OCI-LY7 (cell line): ENCODE measurements around the gene EGFLAM. TPM values are rescaled to one million over a fixed set of nuclear protein-coding genes. Genes with fewer than 3 reads are reported as not detected.

Experiments used
- BruUV-seq: library from RNA; stranded (reverse); fragments of 400-500 nt; replicated peaks from 2 replicates; lab custom pipeline; 2021; lab: Mats Ljungman, UMichigan
- CTCF ChIA-PET: fragments of 300-600 bp; sonication (Branson Sonifier 250); formaldehyde crosslinking; loops from one replicate; lab custom pipeline; 2022; ENCODE audit warnings: antibody characterized with exemption; ENCODE audit not compliant: unreplicated experiment; lab: Charles Lee
- POLR2A ChIA-PET: fragments of 300-600 bp; sonication (Branson Sonifier 250); formaldehyde crosslinking; loops from one replicate; lab custom pipeline; 2022; ENCODE audit warnings: antibody characterized with exemption; lab: Charles Lee
- DNase-seq: peaks from one replicate; pipeline ENCODE4 v3.0.0-alpha.2; 2015; ENCODE audit warnings: low spot score
- H2AFZ ChIP-seq: fragments of 200-600 bp; sonication (generic), shearing (Covaris generic); 2 replicates; pipeline ENCODE4 v1.6.1; 2014; ENCODE audit warnings: mild to moderate bottlenecking, antibody characterized with exemption, low read length, moderate library complexity
- H3K27ac ChIP-seq: fragments of 200-600 bp; sonication (generic); 2 replicates; pipeline ENCODE4 v1.5.1; 2014; ENCODE audit warnings: mixed run types, low read depth, mild to moderate bottlenecking, moderate library complexity, low read length, inconsistent platforms; ENCODE audit not compliant: poor library complexity, severe bottlenecking
- H3K36me3 ChIP-seq: fragments of 200-600 bp; sonication (generic); 2 replicates; pipeline ENCODE4 v1.6.1; 2014; ENCODE audit warnings: mild to moderate bottlenecking, antibody characterized with exemption, low read length, moderate library complexity, mixed read lengths; ENCODE audit not compliant: insufficient read depth
- H3K4me1 ChIP-seq: fragments of 200-600 bp; sonication (generic); 2 replicates; pipeline ENCODE4 v1.5.1; 2014; ENCODE audit warnings: mild to moderate bottlenecking, low read length; ENCODE audit not compliant: insufficient read depth, poor library complexity, severe bottlenecking
- H3K4me2 ChIP-seq: fragments of 200-600 bp; sonication (generic); 2 replicates; pipeline ENCODE4 v1.6.1; 2014; ENCODE audit warnings: mild to moderate bottlenecking, low read length
- H3K4me3 ChIP-seq: fragments of 200-600 bp; sonication (generic); 2 replicates; pipeline ENCODE4 v1.5.1; 2014; ENCODE audit warnings: mild to moderate bottlenecking, low read depth, low read length; ENCODE audit not compliant: poor library complexity, severe bottlenecking
- H3K79me2 ChIP-seq: fragments of 200-600 bp; sonication (generic); 2 replicates; pipeline ENCODE4 v1.6.1; 2016; ENCODE audit warnings: low read depth, mild to moderate bottlenecking, low read length, moderate library complexity, mixed read lengths; ENCODE audit not compliant: insufficient read depth
- H3K9me2 ChIP-seq: fragments of 200-600 bp; sonication (generic); 2 replicates; pipeline ENCODE4 v1.6.1; 2016; ENCODE audit warnings: mild to moderate bottlenecking, low read length, mixed read lengths; ENCODE audit not compliant: insufficient read depth
- H3K9me3 ChIP-seq: fragments of 200-600 bp; sonication (generic); 2 replicates; pipeline ENCODE4 v1.6.1; 2014; ENCODE audit warnings: mild to moderate bottlenecking, mixed run types, low read length, mixed read lengths
- H4K20me1 ChIP-seq: fragments of 200-600 bp; sonication (generic); 2 replicates; pipeline ENCODE4 v1.6.1; 2014; ENCODE audit warnings: mild to moderate bottlenecking, antibody characterized with exemption, low read length, moderate library complexity, mixed read lengths; ENCODE audit not compliant: insufficient read depth
- EZH2phosphoT487 ChIP-seq: fragments of 200-600 bp; sonication (generic); IDR thresholded peaks from 2 replicates; pipeline ENCODE4 v1.6.1; 2018; ENCODE audit warnings: low read depth, borderline replicate concordance, mild to moderate bottlenecking, mixed run types, antibody characterized with exemption, low read length, moderate library complexity, mixed read lengths
- intact Hi-C: fragments of 100-400 bp; cut with micrococcal nuclease; formaldehyde crosslinking; loops from one replicate; pipeline ENCODE4 v1.10.0; 2022; ENCODE audit not compliant: unreplicated experiment
- total RNA-seq, 2 experiments: library from RNA; depleted of rRNA in 1 of 2; stranded (reverse); fragments of >200 nt in 1 of 2; shearing (Covaris generic) in 1 of 2; gene quantifications; 2 replicates each; pipeline ENCODE4 v1.2.3, GENCODE V29; 2014 to 2022
- TF ChIP-seq, protein P1 (sequence below): fragments of 200-600 bp; sonication (generic); conservative IDR thresholded peaks from 2 replicates; pipeline ENCODE4 v1.5.1; 2014; ENCODE audit warnings: mild to moderate bottlenecking, antibody characterized with exemption, low read length, moderate library complexity, mixed read lengths

Gene EGFLAM
- total RNA-seq, 2 experiments from 2014 or later = not detected

GRCh38 chr5:38316544-38317224 is 58.3 kb downstream of the EGFLAM start:
- intact Hi-C loops = no loop called here
- CTCF ChIA-PET = no interaction called here

GRCh38 chr5:38317868-38318267 is 59.5 kb downstream of the EGFLAM start:
- CTCF ChIA-PET = no interaction called here

More at GRCh38 chr5:38316544-38317224, 58.3 kb downstream of the EGFLAM start:
- Histone ChIP-seq H4K20me1 (no peaks in the 10 kb centered on the region), H3K36me3 (no peaks in the 10 kb centered on the region), H3K27ac (no peak overlapping the region), H3K9me3 (no peaks in the 10 kb centered on the region), H3K4me2 (no peak overlapping the region), H3K9me2 (no peaks in the 10 kb centered on the region), H2AFZ (no peak overlapping the region), H3K4me3 (no peak overlapping the region), H3K79me2 (no peaks in the 10 kb centered on the region), H3K4me1 (no peaks in the 10 kb centered on the region)
- BruUV-seq = no TSS peak
- POLR2A ChIA-PET = no interaction called here
- DNase-seq = no peak
- TF ChIP-seq EZH2phosphoT487 = no peak
- TF ChIP-seq, protein P1, sequence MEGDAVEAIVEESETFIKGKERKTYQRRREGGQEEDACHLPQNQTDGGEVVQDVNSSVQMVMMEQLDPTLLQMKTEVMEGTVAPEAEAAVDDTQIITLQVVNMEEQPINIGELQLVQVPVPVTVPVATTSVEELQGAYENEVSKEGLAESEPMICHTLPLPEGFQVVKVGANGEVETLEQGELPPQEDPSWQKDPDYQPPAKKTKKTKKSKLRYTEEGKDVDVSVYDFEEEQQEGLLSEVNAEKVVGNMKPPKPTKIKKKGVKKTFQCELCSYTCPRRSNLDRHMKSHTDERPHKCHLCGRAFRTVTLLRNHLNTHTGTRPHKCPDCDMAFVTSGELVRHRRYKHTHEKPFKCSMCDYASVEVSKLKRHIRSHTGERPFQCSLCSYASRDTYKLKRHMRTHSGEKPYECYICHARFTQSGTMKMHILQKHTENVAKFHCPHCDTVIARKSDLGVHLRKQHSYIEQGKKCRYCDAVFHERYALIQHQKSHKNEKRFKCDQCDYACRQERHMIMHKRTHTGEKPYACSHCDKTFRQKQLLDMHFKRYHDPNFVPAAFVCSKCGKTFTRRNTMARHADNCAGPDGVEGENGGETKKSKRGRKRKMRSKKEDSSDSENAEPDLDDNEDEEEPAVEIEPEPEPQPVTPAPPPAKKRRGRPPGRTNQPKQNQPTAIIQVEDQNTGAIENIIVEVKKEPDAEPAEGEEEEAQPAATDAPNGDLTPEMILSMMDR = no peak

More at GRCh38 chr5:38317868-38318267, 59.5 kb downstream of the EGFLAM start:
- BruUV-seq = no TSS peak
- Histone ChIP-seq H3K36me3 (no peaks in the 10 kb centered on the region), H3K4me1 (no peaks in the 10 kb centered on the region), H3K4me2 (no peak overlapping the region), H3K4me3 (no peak overlapping the region), H4K20me1 (no peaks in the 10 kb centered on the region), H3K27ac (no peak overlapping the region), H3K79me2 (no peaks in the 10 kb centered on the region), H3K9me3 (no peaks in the 10 kb centered on the region), H3K9me2 (no peaks in the 10 kb centered on the region), H2AFZ (no peak overlapping the region)
- TF ChIP-seq, protein P1 = no peak
- no peak for TF ChIP-seq EZH2phosphoT487
- intact Hi-C loops = no loop called here
- POLR2A ChIA-PET = interaction anchor here (1.2 kb wide), 2 partner anchors 11 to 38 kb away, joined by 3 read pairs; no protein-coding TSS in a partner anchor
- no peak for DNase-seq
